HCT116 (cell line): Measurements from ENCODE around the gene HNRNPA2B1. TPM values are rescaled to one million over a fixed set of nuclear protein-coding genes. Genes with fewer than 3 reads are reported as not detected.
"Not testable (repeated sequence)": the region's sequence is repeated elsewhere in the genome, so short reads cannot be mapped to it uniquely, and the experiment has no call there.

ENCODE experiments used
- ATAC-seq: fragments of 200-7000 bp; cut with Tn5 transposase; 2 replicates; pipeline ENCODE4 v1.9.1; 2020; ENCODE audit warnings: mild to moderate bottlenecking, moderate library complexity
- BruUV-seq: library from RNA; stranded (reverse); fragments of 400-500 nt; replicated peaks from 2 replicates; lab custom pipeline; 2021; lab: Mats Ljungman, UMichigan
- CTCF ChIA-PET: fragments of 300-600 bp; sonication (Branson Sonifier 250); formaldehyde crosslinking; loops from one replicate; lab custom pipeline; 2021; ENCODE audit warnings: antibody characterized with exemption; lab: Charles Lee
- POLR2A ChIA-PET: fragments of 300-600, 350-600 bp; sonication (Branson Sonifier 250); formaldehyde crosslinking; loops from one replicate; lab custom pipeline; 2021; ENCODE audit warnings: antibody characterized with exemption; lab: Charles Lee
- RAD21 ChIA-PET, 2 experiments: fragments of 300-600 bp; sonication (Branson Sonifier 250); formaldehyde crosslinking; loops; one replicate each; lab custom pipeline; 2023; ENCODE audit warnings: low total read pairs in 2 of 2; ENCODE audit not compliant: uncharacterized antibody in 2 of 2, unreplicated experiment in 2 of 2, low non-redundant PET in 1 of 2; lab: Charles Lee
- DNase-seq: peaks from one replicate; pipeline ENCODE4 v3.0.0-alpha.2; 2010; ENCODE audit warnings: low read depth, low spot score
- H2AFZ ChIP-seq: fragments of 200-600 bp; shearing (Covaris generic), sonication (generic); 2 replicates; pipeline ENCODE4 v1.6.1; 2017; ENCODE audit warnings: low read depth, mixed run types, mixed read lengths, antibody characterized with exemption, low read length; ENCODE audit not compliant: poor library complexity, severe bottlenecking
- H3K27ac ChIP-seq: 2 replicates; pipeline ENCODE4 v1.5.1; 2012; ENCODE audit warnings: low read depth, low read length
- H3K27me3 ChIP-seq: fragments of 200-600 bp; sonication (generic); 2 replicates; pipeline ENCODE4 v1.6.1; 2016; ENCODE audit warnings: mixed run types, low read length, mixed read lengths; ENCODE audit not compliant: insufficient read depth
- H3K36me3 ChIP-seq, 2 experiments: fragments of 200-500 bp in 1 of 2; fragments of 200-600 bp in 1 of 2; sonication (Bioruptor generic) in 1 of 2; sonication (generic) in 1 of 2; 2 replicates each; pipeline versions ENCODE4 v1.5.1 to v1.6.1; 2014 to 2016; ENCODE audit warnings: low read length in 2 of 2, inconsistent platforms in 1 of 2, mixed read lengths in 1 of 2, mixed run types in 1 of 2; ENCODE audit not compliant: insufficient read depth in 2 of 2, control insufficient read depth in 1 of 2
- H3K4me1 ChIP-seq, 2 experiments: fragments of 200-600 bp in 1 of 2; sonication (generic) in 1 of 2; 2 replicates each; pipeline versions ENCODE4 v1.5.1 to v1.6.1; 2012 to 2017; ENCODE audit warnings: low read length in 2 of 2, inconsistent platforms in 1 of 2, mild to moderate bottlenecking in 1 of 2, mixed read lengths in 1 of 2, mixed run types in 1 of 2, moderate library complexity in 1 of 2; ENCODE audit not compliant: insufficient read depth in 2 of 2, control insufficient read depth in 1 of 2
- H3K4me2 ChIP-seq: fragments of 200-600 bp; sonication (generic); 2 replicates; pipeline ENCODE4 v1.6.1; 2017; ENCODE audit warnings: mixed run types, low read length, mixed read lengths
- H3K4me3 ChIP-seq, 2 experiments: fragments of 200-600 bp in 1 of 2; sonication (generic) in 1 of 2; replicated peaks in 1 of 2; 2 replicates each; pipeline ENCODE4 v1.5.1; 2011 to 2016; ENCODE audit warnings: low read length in 2 of 2, control low read depth in 1 of 2, low read depth in 1 of 2, mild to moderate bottlenecking in 1 of 2, mixed read lengths in 1 of 2, mixed run types in 1 of 2
- H3K79me2 ChIP-seq: fragments of 200-600 bp; sonication (generic); 2 replicates; pipeline ENCODE4 v1.6.1; 2017; ENCODE audit warnings: mild to moderate bottlenecking, mixed run types, low read length, moderate library complexity, mixed read lengths; ENCODE audit not compliant: insufficient read depth
- H3K9ac ChIP-seq: fragments of 200-600 bp; sonication (generic); 2 replicates; pipeline ENCODE4 v1.6.1; 2016; ENCODE audit warnings: low read length, mixed read lengths
- H3K9me2 ChIP-seq: fragments of 200-600 bp; sonication (generic), shearing (Covaris generic); 2 replicates; pipeline ENCODE4 v1.6.1; 2017; ENCODE audit warnings: mixed run types, mild to moderate bottlenecking, moderate library complexity; ENCODE audit not compliant: insufficient read depth
- H3K9me3 ChIP-seq, 2 experiments: fragments of 200-500 bp in 1 of 2; fragments of 200-600 bp in 1 of 2; sonication (Bioruptor generic) in 1 of 2; sonication (generic) in 1 of 2; 2 replicates each; pipeline ENCODE4 v1.6.1; 2014 to 2017; ENCODE audit warnings: low read length in 2 of 2, mixed read lengths in 2 of 2, inconsistent platforms in 1 of 2, low read depth in 1 of 2, mild to moderate bottlenecking in 1 of 2, mixed run types in 1 of 2, moderate library complexity in 1 of 2; ENCODE audit not compliant: control insufficient read depth in 1 of 2, insufficient read depth in 1 of 2
- H4K20me1 ChIP-seq: fragments of 200-600 bp; sonication (generic), shearing (Covaris generic); 2 replicates; pipeline ENCODE4 v1.6.1; 2017; ENCODE audit warnings: mixed run types, mild to moderate bottlenecking, moderate library complexity; ENCODE audit not compliant: insufficient read depth
- JUND ChIP-seq: IDR thresholded peaks from 2 replicates; pipeline ENCODE4 v1.6.1; 2012
- RAD21 ChIP-seq: IDR thresholded peaks from 2 replicates; pipeline ENCODE4 v1.6.1; 2012; ENCODE audit warnings: low read depth, mild to moderate bottlenecking
- ZBTB33 ChIP-seq: IDR thresholded peaks from 2 replicates; pipeline ENCODE4 v1.6.1; 2011; ENCODE audit warnings: mild to moderate bottlenecking, low read length, moderate library complexity; ENCODE audit not compliant: insufficient replicate concordance; ENCODE audit errors: extremely low read depth
- intact Hi-C: fragments of 100-400 bp; cut with micrococcal nuclease; formaldehyde crosslinking; loops from 2 replicates; pipeline ENCODE4 v1.10.0; 2022
- total RNA-seq: library from RNA; stranded (reverse); gene quantifications from one replicate; pipeline ENCODE4 v1.2.1, GENCODE V29; 2021; ENCODE audit not compliant: unreplicated experiment

HNRNPA2B1 gene
- total RNA-seq, 1 experiment from 2014 or later = 870 TPM

GRCh38 chr7:26165950-26166683 lies 34.4 kb downstream of the HNRNPA2B1 start:
- Histone ChIP-seq H2AFZ (no peak overlapping the region), H3K9me3 (no peaks in the 10 kb centered on the region), H3K4me2 (no peak overlapping the region), H3K79me2 (peaks cover 10% of the 10 kb centered on the region; the same call in 1 of the 2 replicates), H3K4me1 (peaks cover 5 to 10% of the 10 kb centered on the region in 2 experiments; a peak in 2 of 4 replicates), H3K27me3 (no peaks in the 10 kb centered on the region), H3K9me2 (no peaks in the 10 kb centered on the region), H3K36me3 (no peaks in the 10 kb centered on the region), H3K4me3 (no peak overlapping the region), H3K27ac (no peak overlapping the region), H4K20me1 (no peaks in the 10 kb centered on the region), H3K9ac (no peak overlapping the region)
- no TSS peak for BruUV-seq
- ChIA-PET POLR2A (interaction anchor here (1.1 kb wide), 1 partner anchor 995 kb away, joined by 3 read pairs; no protein-coding TSS in a partner anchor), CTCF (interaction anchor here (0.6 kb wide), 1 partner anchor 13 kb away, joined by 4 read pairs; no protein-coding TSS in a partner anchor), RAD21 (no interaction called here)
- intact Hi-C loops = no loop called here
- TF ChIP-seq RAD21 (no peak), ZBTB33 (no peak), JUND (no peak)
- ATAC-seq (no peak), DNase-seq (no peak)

GRCh38 chr7:26163804-26164203 lies 36.7 kb downstream of the HNRNPA2B1 start:
- H3K36me3 ChIP-seq, H4K20me1 ChIP-seq, H3K4me3 ChIP-seq, RAD21 ChIA-PET, BruUV-seq, H2AFZ ChIP-seq, POLR2A ChIA-PET, intact Hi-C loops, H3K9me3 ChIP-seq, H3K27ac ChIP-seq, DNase-seq, CTCF ChIA-PET, H3K27me3 ChIP-seq, H3K9me2 ChIP-seq, H3K4me2 ChIP-seq, H3K9ac ChIP-seq, ATAC-seq: not testable (repeated sequence)
- H3K79me2 ChIP-seq = peaks cover 31% of the 10 kb centered on the region; the same call in 1 of the 2 replicates
- H3K4me1 ChIP-seq = peaks cover 3 to 10% of the 10 kb centered on the region in 2 experiments; a peak in 3 of 4 replicates
